Measurements from ENCODE around the gene NDRG3. TPM values are rescaled to one million over a fixed set of nuclear protein-coding genes. Genes with fewer than 3 reads are reported as not detected.

The NDRG3 gene
- polyA plus RNA-seq, 1 donor from 2014 or later, result 61.0 TPM

- no peak overlapping the region for H3K4me2 ChIP-seq (ENCODE audit: low read length)
Observed at GRCh38 chr20:36644032-36644705, 101.7 kb downstream of the NDRG3 start.

GRCh38 chr20:36642136-36642535, 103.8 kb downstream of the NDRG3 start:
- TF ChIP-seq POLR2AphosphoS5 (IDR thresholded peaks at IDR 0.05), result no peak
- TF ChIP-seq EZH2 (IDR thresholded peaks at IDR 0.05; ENCODE audit: borderline replicate concordance, insufficient read depth, low read length, poor library complexity, severe bottlenecking), result no peak
- no peak for TF ChIP-seq CTCF (IDR thresholded peaks at IDR 0.05; ENCODE audit: poor library complexity, severe bottlenecking)
- no peak for TF ChIP-seq REST (IDR thresholded peaks at IDR 0.05; ENCODE audit: borderline replicate concordance)
- no peak for TF ChIP-seq RAD21 (conservative IDR thresholded peaks at IDR 0.05)
- TF ChIP-seq MXI1 (conservative IDR thresholded peaks at IDR 0.05; ENCODE audit: poor library complexity, severe bottlenecking), result no peak
- no peak for TF ChIP-seq SMC3 (conservative IDR thresholded peaks at IDR 0.05; ENCODE audit: poor library complexity)
- no peak for TF ChIP-seq TAF1 (IDR thresholded peaks at IDR 0.05; ENCODE audit: low read depth)
- TF ChIP-seq EP300 (conservative IDR thresholded peaks at IDR 0.05; ENCODE audit: poor library complexity, severe bottlenecking), result no peak
- no peaks in the 10 kb centered on the region for H4K20me1 ChIP-seq (ENCODE audit: insufficient read depth)
- H3K79me2 ChIP-seq (replicated peaks; ENCODE audit: insufficient read depth, low read length), result no peaks in the 10 kb centered on the region
- no peak overlapping the region for H3K27ac ChIP-seq (ENCODE audit: low read length)
- no peaks in the 10 kb centered on the region for H3K9me2 ChIP-seq (ENCODE audit: insufficient read depth, low read length)
- H2AFZ ChIP-seq (ENCODE audit: low read depth, low read length), result no peak overlapping the region
- H3K27me3 ChIP-seq (ENCODE audit: insufficient read depth, low read depth, low read length), result no peaks in the 10 kb centered on the region
- no peak overlapping the region for H3K4me2 ChIP-seq (ENCODE audit: low read length)
- H3K9ac ChIP-seq (ENCODE audit: low read length), result no peak overlapping the region
- no peaks in the 10 kb centered on the region for H3F3A ChIP-seq (ENCODE audit: insufficient read depth, low read length, poor library complexity, severe bottlenecking)
- H3K36me3 ChIP-seq (ENCODE audit: insufficient read depth, low read length), result no peaks in the 10 kb centered on the region
- no peaks in the 10 kb centered on the region for H3K9me3 ChIP-seq (ENCODE audit: low read length)
- H3K4me3 ChIP-seq (ENCODE audit: low read length), result no peak overlapping the region

More at GRCh38 chr20:36644032-36644705, 101.7 kb downstream of the NDRG3 start:
- H3K9ac ChIP-seq (ENCODE audit: low read length), result no peak overlapping the region
- TF ChIP-seq TAF1 (IDR thresholded peaks at IDR 0.05; ENCODE audit: low read depth), result no peak
- TF ChIP-seq CTCF (IDR thresholded peaks at IDR 0.05; ENCODE audit: poor library complexity, severe bottlenecking), result no peak
- no peaks in the 10 kb centered on the region for H4K20me1 ChIP-seq (ENCODE audit: insufficient read depth)
- no peaks in the 10 kb centered on the region for H3K9me2 ChIP-seq (ENCODE audit: insufficient read depth, low read length)
- H3K36me3 ChIP-seq (ENCODE audit: insufficient read depth, low read length), result no peaks in the 10 kb centered on the region
- no peak overlapping the region for H2AFZ ChIP-seq (ENCODE audit: low read depth, low read length)
- H3K27ac ChIP-seq (ENCODE audit: low read length), result no peak overlapping the region
- no peaks in the 10 kb centered on the region for H3K9me3 ChIP-seq (ENCODE audit: low read length)
- H3K79me2 ChIP-seq (replicated peaks; ENCODE audit: insufficient read depth, low read length), result no peaks in the 10 kb centered on the region
- no peaks in the 10 kb centered on the region for H3K27me3 ChIP-seq (ENCODE audit: insufficient read depth, low read depth, low read length)
- H3K4me3 ChIP-seq (ENCODE audit: low read length), result no peak overlapping the region
- H3F3A ChIP-seq (ENCODE audit: insufficient read depth, low read length, poor library complexity, severe bottlenecking), result no peaks in the 10 kb centered on the region
